ENCODE measurements around the gene CLASP1.
"Not testable (repeated sequence)": the region's sequence is repeated elsewhere in the genome, so short reads cannot be mapped to it uniquely, and the experiment has no call there.

The CLASP1 gene

DNA sequence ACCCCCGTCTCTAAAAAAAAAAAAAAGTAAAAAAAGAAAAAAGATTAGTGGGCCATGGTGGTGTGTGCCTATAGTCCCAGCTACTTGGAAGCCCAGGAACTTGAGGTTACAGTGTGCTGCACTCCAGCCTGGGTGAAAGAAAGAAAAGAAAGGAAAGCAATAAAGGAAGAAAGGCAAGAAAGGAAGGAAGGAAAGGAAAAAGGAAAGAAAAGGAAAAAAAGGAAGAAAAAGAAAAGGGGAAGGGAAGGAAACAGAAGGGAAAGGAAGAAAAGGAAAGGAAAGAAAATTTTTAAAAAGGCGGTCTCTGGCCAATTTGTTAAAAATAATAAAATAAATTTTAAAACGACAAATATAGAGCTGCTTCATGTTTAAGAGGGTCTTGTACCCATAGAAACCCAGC lies 192.9 kb downstream of the CLASP1 start:
- DNase-seq, result no peak
- intact Hi-C loops (cut with DNase I), result no loop called here

DNA sequence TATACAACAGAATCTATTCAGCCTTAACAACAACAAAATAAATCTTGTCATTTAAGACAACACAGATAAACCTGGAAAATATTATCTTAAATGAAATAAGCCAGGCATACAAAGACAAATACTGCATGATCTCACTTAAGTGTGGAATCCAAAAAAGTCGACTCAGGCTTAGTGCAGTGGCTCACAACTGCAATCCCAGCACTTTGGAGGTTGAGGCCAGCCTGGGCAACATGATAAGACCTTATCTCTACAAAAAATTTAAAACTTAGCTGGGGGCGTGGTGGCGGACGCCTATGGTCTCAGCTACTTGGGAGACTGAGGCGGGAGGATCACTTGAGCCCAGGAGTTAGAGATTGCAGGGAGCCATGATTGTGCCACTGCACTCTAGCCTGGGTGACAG lies 193.8 kb downstream of the CLASP1 start:
- DNase-seq, result no peak
- intact Hi-C loops (cut with DNase I), result no loop called here

DNA sequence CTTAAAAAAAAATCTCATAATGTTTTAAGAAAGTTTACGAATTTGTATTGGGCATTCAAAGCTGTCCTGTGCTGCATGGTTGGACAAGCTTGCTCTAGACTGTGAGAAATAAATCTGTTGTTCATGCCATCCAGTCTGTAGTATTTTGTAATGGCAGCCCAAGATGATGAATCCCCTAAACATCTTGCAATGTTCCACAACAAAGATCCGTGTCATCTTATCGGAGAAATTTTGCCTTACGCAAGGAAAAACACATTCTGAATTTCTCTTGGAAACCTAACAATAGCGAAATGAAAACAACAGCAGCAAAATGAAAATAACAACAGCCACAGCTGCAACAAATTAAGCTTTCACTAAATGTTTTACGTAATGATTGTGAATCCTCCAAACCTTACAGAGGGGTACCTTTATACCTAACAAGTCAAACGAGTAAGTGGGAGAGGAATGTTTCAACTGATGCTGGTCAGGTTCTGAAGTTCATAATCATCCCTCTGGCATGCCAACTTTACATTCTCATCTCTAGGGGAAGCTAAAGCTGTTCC lies 194.6 kb downstream of the CLASP1 start:
- intact Hi-C loops (cut with DNase I), result no loop called here
- no peak for DNase-seq

DNA sequence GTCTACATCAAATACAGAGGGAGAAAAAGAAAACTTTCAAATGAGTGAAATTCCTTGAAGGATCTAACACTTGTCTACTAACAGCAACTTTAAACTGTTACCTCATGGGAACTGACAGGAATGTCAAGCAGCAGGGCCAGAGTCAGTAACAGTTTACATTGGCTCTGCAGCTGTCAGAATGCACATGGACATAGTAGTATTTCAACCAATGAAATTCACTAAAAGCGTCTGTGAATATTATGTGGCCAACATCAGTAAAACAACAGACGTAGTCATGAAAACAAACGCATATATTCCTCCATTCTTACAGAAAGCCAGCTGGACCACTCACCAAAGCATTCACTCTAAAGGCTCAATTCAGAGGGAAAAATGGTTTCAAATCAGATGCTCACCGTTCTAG lies 197.9 kb downstream of the CLASP1 start:
- DNase-seq, result no peak
- intact Hi-C loops (cut with DNase I), result no loop called here

DNA sequence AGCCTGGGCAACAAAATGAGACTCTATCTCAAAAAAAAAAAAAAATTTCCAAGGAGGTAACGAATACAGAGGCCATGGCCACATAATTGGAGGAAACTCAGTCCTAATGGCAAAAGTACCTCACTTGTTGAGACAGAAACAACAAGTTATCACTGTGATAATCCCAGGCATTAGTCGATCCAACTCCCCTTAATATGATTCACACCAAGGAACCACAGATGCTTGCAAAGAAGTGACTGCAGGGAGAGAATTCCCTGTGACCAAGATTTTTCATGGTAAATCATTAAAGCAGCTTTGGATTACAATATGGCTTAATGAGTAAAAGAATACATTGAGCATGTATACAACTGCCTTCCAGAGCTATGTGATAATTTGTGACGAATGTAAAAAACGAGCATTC lies 199.0 kb downstream of the CLASP1 start:
- intact Hi-C loops (cut with DNase I), result no loop called here

DNA sequence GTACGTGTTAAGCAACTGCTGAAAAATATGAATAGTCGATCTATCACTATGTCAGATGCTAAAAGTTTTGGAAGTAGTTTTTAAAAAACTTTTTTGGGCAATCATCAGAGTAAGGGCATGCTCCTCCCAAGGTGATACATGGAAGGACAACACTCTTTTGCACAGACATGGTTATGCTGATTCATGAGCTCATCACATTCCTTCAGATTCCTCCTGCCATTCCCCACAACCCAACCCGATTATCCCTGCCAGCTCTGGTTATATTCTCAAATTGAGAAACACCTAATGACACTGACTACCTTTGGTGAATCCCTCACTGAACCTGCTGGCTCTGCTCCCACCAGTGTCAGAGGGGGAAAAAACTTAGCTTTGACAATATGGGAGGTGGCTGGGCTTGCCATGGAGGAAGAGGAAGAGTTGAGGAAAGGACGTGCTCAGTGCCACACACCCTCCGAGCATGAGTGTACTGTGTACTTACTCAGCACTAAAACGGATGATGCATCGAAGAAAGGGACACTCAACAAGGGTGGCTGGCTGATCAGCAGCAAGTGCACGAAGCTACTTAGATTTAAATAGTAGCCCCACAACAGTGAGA lies 202.5 kb downstream of the CLASP1 start:
- intact Hi-C loops (cut with DNase I), result no loop called here
- no peak for DNase-seq

More for the DNA sequence above, 199.0 kb downstream of the CLASP1 start:
- DNase-seq, result no peak

DNA sequence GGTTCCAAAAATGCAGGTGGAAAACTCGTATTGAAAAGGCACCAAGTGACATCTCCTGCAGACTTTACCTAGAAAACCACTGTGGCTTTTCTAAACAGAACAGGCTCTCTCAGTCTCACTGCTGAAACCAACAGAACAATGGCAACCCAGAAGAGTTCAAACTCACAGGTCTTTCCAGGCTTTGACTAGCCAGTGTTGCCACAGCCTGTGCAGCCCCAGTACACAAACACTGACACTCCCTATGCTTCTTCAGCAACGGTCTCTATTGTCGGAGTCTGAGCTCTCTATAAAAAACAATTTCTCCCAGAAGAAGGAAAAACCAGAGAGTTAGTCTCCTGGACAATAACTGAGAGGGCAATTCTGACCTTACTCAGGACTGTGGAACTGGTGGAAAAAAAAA lies 206.4 kb downstream of the CLASP1 start:
- DNase-seq, result no peak
- intact Hi-C loops (cut with DNase I), result no loop called here

DNA sequence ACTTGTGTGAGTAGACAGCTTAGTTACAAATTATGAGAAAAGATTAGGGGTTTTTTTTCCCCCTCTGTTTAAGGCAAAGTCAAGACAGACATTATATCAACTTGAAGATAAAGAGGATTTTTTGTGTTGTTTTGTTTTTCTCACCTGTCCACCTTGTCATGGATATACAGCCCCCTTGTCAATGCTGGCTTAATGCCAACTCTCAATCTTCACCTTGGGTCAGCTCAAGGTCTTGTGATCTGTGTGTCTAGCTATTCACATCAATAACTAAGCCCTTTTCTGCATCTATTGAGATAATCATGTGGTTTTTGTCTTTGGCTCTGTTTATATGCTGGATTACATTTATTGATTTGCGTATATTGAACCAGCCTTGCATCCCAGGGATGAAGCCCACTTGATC lies 211.0 kb downstream of the CLASP1 start:
- DNase-seq; intact Hi-C loops (cut with DNase I): not testable (repeated sequence)

DNA sequence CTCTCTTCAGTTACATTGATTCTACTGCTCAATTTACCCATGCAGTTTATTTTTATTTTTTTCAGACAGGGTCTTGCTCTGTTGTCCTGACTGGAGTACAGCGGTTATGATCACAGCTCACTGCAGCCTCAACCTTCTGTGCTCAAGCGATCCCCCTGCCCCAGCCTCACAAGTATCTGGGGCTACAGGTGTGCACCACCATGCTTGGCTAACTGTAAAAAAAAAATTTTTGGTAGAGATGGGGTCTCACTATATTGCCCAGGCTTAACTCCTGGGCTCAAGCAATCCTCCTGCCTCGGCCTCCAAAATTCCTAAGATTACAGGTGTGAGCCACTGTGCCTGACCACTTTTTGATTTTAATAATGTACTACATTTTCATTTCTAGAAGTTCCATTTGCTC lies 212.3 kb downstream of the CLASP1 start:
- intact Hi-C loops (cut with DNase I), result no loop called here
- no peak for DNase-seq

DNA sequence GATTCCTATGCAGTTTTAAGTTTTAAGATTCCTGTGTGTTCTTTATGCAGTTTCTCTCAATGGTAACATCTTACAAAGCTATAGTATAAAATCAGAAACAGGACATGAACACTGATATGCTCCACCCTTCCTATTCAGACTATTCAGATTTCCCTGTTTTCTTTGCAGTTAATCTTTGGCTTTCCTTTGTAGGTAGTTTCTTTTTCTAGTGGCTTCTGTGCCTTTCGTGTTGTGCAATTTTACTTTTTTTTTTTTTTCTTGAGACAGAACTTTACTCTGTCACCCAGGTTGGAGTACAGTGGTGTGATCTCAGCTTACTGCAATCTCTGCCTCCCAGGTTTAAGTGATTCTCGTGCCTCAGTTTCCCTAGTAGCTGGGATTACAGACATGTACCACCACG lies 213.5 kb downstream of the CLASP1 start:
- DNase-seq, result no peak
- intact Hi-C loops (cut with DNase I), result no loop called here

DNA sequence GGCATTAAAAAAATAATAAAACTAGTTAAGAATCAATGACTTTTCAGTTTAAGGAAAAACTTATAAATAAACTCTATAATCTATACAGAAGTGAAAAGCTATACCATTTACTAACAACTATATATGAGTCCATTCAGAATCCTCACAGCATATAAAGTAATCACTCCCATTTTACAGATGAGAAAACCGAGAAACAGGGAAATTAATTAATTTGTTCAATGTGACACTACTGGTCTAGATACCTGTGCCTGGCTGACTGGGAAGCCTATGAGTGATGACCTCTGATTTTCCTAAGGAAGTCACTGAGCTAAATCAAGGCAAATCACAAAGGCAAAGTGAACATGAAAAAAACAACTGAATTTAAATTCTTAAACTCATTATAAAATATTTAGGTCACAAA lies 218.0 kb downstream of the CLASP1 start:
- no peak for DNase-seq
- intact Hi-C loops (cut with DNase I), result no loop called here

DNA sequence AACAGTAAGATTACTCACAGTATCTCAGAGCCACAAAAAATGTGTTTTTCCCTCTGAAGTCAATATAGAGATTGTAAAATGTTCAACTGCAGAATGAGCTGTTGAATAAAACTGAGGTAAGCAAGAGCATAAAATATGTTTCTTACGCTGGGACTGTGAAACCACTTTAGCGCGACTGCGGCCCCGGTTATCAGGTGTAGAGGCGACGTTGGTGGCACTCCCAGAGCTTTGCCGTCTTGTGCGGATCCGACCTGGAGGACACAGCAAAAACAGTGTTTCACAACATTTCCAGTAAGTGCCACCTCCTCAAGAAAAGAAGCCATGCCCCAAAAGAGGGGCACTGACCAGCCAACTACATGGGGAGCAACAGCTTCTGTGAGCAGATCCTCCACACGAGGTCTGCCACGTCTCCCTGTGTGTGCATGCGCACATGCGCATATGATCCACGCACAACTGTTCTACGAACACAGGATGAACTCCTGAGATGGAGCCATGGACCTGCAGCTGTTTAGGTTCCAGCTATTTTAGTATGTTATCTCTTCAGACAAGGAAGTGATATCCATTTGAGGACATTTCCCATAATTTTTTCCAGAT lies 219.2 kb downstream of the CLASP1 start:
- intact Hi-C loops (cut with DNase I), result no loop called here
- no peak for DNase-seq

DNA sequence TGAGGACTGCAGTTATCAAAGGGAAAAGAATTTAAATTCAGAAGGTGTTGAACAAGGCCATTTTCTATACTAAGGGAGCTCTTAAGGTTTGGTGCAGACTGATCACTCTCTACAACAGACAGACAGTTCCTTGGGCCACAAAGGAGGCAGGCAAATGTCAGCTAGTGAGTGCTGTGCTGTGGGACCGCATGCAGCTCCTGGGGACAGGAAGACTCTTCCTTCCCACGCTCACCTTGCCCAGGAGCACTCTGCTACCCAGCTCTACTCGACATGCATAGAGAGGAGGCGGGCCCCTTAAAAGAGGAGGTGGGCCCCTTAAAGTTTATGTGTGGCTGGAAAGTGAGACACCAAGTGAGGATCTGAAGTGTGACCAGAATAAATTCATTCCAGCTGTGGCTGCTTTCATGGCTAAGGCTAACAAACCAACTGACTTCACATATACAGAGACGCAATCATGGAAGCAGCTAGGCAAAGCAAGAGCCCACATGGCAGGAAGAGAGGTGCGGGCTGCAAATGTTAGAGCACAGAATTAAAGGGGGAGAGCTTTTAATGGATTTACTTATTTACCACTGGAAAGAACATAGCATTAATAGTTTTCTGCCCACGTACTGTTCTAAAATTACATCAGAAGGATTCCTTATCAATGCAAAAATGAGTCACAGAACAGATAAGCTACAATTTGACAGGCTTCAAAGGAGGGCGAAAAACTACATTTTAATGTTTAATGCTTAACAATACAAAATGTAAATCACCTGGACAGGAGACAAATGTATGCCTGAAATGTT lies 220.0 kb downstream of the CLASP1 start:
- intact Hi-C loops (cut with DNase I), result no loop called here
- DNase-seq, result no peak

DNA sequence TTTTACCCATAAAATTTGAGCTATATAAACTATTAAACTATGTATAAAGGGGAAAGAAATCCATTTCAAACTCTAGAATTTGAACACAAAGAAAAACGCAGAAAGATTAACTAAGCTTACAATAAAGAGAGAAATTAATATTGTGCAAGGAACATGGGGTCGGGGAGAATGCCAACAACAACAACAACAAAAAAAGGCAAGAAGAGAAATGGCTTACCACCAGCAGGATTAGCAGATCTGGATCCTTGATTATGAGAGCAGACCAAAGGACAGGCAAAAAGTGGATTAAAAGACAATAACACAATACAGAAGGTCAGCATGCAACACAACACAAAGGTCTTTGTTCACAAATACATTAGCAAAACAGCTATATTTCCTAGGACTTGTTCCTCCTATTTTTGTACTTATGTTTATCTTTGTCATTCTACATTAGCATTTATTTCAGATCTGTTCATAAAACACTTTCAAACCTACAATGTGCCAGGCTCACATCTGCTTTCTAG lies 222.0 kb downstream of the CLASP1 start:
- intact Hi-C loops (cut with DNase I), result no loop called here
- no peak for DNase-seq

DNA sequence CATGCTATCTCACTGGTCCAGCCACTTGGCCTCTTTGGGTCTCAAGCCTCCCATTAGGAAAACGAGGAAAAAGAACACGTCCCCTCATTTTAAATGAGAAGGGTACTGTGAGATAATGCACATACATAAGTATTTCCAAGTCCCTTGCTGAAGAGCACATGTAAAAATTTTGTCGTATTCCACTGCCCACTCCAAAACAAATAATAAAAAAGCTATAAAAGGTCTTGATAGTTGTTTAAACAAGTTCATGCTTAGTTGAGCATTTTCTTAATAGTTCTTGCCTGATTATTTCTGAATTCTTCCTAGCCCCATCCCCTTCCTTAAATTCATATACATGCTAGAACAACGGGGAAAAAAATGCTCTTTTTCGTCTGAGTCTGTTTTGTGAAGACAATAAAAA lies 228.8 kb downstream of the CLASP1 start:
- no peak for DNase-seq
- intact Hi-C loops (cut with DNase I), result no loop called here

DNA sequence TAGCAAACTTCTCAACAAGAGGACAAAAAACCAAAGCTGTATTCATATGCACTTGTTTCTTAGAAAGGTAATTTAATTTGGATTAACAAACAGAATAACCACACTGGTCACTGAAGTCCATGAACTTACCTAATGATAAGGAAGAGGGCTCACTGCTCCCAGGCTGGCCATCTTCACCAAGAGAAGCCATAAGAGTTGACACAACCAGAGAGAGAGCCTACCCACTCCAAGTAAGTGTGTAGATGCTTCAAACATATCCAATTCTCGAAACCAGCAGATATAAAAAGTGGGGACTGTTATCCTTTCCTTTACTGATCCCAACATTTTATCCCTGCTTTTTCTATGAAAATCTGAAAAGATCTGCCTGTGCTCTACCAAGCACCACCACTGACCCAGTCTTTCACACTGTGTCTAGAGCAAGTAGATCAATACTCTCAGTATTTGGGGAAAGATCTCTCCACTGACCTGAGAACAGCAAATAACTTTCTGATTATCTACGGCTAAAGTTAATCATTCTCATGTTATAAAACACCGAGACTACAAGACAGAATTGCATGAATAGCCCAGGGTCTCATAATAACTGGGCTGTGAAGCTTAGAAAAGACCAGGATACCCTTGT lies 230.1 kb downstream of the CLASP1 start:
- no peak for DNase-seq
- intact Hi-C loops (cut with DNase I), result no loop called here

DNA sequence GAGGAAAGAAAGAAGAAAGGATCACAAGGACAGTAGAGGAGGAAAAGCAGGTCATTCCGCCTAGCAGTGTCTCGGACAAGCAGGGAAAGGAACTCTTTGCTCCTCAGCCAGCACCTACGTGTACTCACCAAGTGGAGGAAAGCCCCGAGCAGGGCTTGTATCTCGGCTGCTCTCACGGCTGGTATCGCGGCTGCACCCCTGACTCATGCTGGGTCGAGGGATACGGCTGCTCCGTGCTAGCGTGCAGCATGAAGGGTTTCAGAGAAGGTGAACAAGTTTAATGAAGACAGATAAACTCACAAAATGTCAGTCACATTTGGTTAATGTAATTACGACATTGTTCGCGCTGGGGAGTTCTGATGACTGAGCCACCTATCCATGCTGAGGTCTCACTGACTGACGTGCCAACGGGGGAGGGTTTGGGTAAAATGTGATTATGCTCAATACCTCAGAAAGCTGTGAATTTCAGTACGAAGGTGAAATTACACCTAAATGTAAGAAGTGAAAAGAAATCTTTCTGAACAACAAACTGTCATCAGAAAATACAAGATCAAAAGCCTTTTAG lies 230.7 kb downstream of the CLASP1 start:
- no peak for DNase-seq
- intact Hi-C loops (cut with DNase I), result no loop called here

DNA sequence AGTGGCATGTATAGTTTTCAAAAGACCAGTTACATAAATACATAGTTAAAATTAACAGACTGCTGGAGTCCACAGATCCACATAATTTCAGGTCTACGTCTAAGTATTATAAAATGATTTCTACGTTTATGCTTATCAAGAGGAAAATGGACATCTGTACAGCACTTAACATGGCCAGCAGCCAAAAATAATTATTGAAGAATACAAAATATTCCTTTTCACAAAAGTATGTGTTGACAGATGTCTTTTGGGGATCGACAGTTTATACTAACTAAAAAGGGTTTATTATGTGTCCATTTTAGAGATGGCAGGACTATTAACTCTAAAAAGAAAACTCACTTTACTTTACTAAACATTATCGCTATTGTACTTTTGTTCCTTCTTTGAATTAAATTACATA lies 231.4 kb downstream of the CLASP1 start:
- intact Hi-C loops (cut with DNase I), result no loop called here
- no peak for DNase-seq

DNA sequence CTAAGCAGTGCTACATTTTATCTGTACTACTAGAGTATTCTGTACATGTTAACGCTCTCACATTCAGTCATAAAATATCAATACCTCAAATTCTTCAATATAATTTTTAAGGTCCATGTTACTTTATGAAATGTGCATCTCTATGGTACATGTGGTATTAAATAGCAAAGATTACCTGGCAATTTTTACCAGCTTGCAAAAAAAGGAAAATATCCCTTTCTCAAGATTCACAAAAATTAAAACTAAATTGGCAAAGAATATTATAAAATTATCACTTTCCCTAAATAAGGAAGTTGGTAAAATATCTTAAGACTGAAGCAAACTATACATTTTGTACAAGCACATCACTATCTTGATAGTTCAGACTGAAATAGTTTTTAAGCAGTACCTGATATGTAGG lies 233.5 kb downstream of the CLASP1 start:
- intact Hi-C loops (cut with DNase I), result no loop called here
- no peak for DNase-seq

DNA sequence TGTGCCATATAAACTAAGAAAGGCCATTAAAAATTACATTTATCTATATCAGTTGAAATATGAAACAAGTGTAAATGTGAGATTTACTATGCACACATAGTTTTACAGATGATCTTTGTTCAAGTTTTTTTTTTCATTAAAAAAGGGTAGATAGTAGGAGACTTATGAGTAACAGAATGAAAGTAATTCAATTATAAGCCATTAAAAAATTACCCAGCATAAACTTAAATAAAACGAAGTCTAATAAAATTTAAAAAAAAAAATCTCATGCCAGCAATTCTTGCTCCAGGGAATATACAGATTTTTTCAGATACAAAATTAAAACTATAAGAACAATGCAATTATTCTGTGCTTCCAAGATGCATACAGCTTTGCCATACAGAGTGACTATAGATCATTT lies 236.9 kb downstream of the CLASP1 start:
- DNase-seq, result no peak
- intact Hi-C loops (cut with DNase I), result no loop called here

DNA sequence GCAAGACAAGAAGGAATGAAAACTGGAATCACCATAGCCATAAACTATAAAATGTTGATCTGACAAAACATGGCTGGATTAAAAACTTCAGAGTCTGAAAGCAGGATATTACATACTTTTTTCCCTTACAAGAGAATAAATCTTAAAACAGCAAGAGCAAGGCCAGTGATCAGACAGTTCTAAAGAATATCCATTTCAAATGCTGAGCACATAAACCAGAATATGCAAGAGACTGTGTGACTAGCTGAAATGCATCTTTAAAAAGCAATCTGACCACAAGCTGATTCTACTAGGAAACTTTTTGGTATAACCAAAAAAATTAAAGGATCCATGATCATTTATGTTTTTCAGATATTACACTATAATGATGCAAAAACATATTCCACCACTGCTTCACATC lies 239.3 kb downstream of the CLASP1 start:
- DNase-seq, result no peak
- intact Hi-C loops (cut with DNase I), result no loop called here
